Measurements from ENCODE around the gene LAS1L.

GRCh38 chrX:65509400-65509799, 25.2 kb downstream of the LAS1L start:
- TF ChIP-seq KLF16 (tag by site-specific recombination; IDR thresholded peaks at IDR 0.05) (no peak), ZNF404 (tag by site-specific recombination; IDR thresholded peaks at IDR 0.05) (no peak), ZNF350 (tag by site-specific recombination; IDR thresholded peaks at IDR 0.05) (no peak), ZNF768 (tag by site-specific recombination; IDR thresholded peaks at IDR 0.05) (no peak), ZNF501 (tag by site-specific recombination; IDR thresholded peaks at IDR 0.05) (no peak), ZNF16 (tag by site-specific recombination; IDR thresholded peaks at IDR 0.05; ENCODE audit: low read depth) (no peak), GLIS2 (tag by site-specific recombination; IDR thresholded peaks at IDR 0.05) (no peak)
- TF ChIP-seq, protein P1, sequence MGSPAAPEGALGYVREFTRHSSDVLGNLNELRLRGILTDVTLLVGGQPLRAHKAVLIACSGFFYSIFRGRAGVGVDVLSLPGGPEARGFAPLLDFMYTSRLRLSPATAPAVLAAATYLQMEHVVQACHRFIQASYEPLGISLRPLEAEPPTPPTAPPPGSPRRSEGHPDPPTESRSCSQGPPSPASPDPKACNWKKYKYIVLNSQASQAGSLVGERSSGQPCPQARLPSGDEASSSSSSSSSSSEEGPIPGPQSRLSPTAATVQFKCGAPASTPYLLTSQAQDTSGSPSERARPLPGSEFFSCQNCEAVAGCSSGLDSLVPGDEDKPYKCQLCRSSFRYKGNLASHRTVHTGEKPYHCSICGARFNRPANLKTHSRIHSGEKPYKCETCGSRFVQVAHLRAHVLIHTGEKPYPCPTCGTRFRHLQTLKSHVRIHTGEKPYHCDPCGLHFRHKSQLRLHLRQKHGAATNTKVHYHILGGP (tag by site-specific recombination; IDR thresholded peaks at IDR 0.05), result no peak

All from HEK293 (cell line).